Ascending aorta (tissue), 2 donors: Measurements from ENCODE around the gene CLEC3A. TPM values are rescaled to one million over a fixed set of nuclear protein-coding genes. Genes with fewer than 3 reads are reported as not detected.

Experiments used
- DNase-seq, 2 donors: peaks; one replicate each; pipeline ENCODE4 v3.0.0-alpha.2; 2019; ENCODE audit warnings: low spot score in 2 of 2
- H3K27ac ChIP-seq, 2 donors: fragments of 200-600 bp; sonication (generic); one replicate each; pipeline ENCODE4 v1.5.1; 2016 to 2017; ENCODE audit warnings: mild to moderate bottlenecking in 1 of 2
- H3K27me3 ChIP-seq: fragments of 200-600 bp; sonication (generic); one replicate; pipeline ENCODE4 v1.5.1; 2017
- H3K36me3 ChIP-seq, 2 donors: fragments of 200-600 bp; sonication (generic); one replicate each; pipeline ENCODE4 v1.5.1; 2016
- H3K4me1 ChIP-seq, 2 donors: fragments of 200-600 bp; sonication (generic); one replicate each; pipeline ENCODE4 v1.5.1; 2016 to 2017; ENCODE audit warnings: mild to moderate bottlenecking in 1 of 2
- H3K4me3 ChIP-seq, 2 donors: fragments of 200-600 bp; sonication (generic); one replicate each; pipeline ENCODE4 v1.5.1; 2016 to 2017; ENCODE audit warnings: mild to moderate bottlenecking in 1 of 2
- H3K9me3 ChIP-seq, 2 donors: fragments of 200-600 bp; sonication (generic); one replicate each; pipeline ENCODE4 v1.5.1; 2016
- intact Hi-C: fragments of 100-400 bp; cut with DNase I; formaldehyde crosslinking; loops from one replicate; pipeline ENCODE4 v1.15.1; 2023
- total RNA-seq: library from RNA; depleted of rRNA; stranded (reverse); fragments of >200 nt; gene quantifications from one replicate; pipeline ENCODE4 v1.1.0, GENCODE V29; 2016
- TF ChIP-seq, protein P1 (sequence below), 3 experiments: fragments of 200-600 bp in 2 of 3; fragments of 450-650 bp in 1 of 3; sonication (generic) in 2 of 3; IDR thresholded peaks; one replicate each; pipeline ENCODE4 v1.5.1; 2016 to 2019; ENCODE audit warnings: antibody characterized with exemption in 3 of 3, mild to moderate bottlenecking in 1 of 3, moderate library complexity in 1 of 3

The CLEC3A gene
- total RNA-seq, 1 donor from 2014 or later = not detected

DNA sequence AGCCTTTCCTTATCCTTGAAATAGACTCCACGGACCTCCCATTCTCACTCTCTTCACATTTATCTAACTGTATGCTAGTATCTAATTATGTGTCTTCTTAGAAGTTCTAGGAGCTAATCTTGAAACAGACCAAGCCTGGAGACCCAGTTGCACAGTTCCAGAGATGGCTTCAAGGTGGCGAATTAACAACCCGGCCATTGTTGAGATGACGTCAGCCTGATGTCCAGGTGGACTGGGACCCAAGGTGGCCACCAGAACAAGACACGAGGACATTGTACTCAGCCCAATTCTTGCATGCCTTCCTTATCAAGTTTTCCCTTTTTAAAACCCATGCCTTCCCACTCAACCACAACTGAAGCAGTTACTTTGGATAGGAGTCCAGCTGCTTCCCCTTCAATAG, 47.6 kb downstream of the CLEC3A start:
- TF ChIP-seq, protein P1, sequence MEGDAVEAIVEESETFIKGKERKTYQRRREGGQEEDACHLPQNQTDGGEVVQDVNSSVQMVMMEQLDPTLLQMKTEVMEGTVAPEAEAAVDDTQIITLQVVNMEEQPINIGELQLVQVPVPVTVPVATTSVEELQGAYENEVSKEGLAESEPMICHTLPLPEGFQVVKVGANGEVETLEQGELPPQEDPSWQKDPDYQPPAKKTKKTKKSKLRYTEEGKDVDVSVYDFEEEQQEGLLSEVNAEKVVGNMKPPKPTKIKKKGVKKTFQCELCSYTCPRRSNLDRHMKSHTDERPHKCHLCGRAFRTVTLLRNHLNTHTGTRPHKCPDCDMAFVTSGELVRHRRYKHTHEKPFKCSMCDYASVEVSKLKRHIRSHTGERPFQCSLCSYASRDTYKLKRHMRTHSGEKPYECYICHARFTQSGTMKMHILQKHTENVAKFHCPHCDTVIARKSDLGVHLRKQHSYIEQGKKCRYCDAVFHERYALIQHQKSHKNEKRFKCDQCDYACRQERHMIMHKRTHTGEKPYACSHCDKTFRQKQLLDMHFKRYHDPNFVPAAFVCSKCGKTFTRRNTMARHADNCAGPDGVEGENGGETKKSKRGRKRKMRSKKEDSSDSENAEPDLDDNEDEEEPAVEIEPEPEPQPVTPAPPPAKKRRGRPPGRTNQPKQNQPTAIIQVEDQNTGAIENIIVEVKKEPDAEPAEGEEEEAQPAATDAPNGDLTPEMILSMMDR (IDR thresholded peaks at IDR 0.05) = no peak
- no peak overlapping the region for H3K4me3 ChIP-seq
- H3K27ac ChIP-seq = no peak overlapping the region
- H3K4me1 ChIP-seq = peaks cover 0 to 8% of the 10 kb centered on the region in 2 donors
- no peaks in the 10 kb centered on the region for H3K9me3 ChIP-seq
- H3K36me3 ChIP-seq = no peaks in the 10 kb centered on the region
- intact Hi-C loops = no loop called here
- H3K27me3 ChIP-seq = no peaks in the 10 kb centered on the region
- DNase-seq = no peak

DNA sequence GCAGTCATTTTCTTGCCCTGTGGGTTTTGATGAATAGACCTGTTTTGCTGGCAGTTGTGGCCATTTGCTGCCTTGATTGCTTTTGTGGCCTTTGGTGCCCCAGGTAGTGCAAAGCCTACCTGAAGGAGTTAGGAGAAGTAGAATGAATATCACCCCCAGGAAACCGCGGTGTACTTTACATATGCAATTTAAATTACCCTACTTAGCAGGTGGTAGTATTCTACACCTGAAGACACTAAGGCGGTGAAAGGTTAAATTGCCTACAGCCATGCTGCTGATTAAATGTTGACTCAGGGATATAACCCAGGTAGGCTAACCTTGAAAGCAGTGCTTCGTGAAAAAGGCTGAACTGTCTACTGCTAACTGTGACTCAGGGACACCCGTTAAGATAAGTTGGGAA, 49.9 kb downstream of the CLEC3A start:
- intact Hi-C loops = no loop called here
- Histone ChIP-seq H3K27me3 (no peaks in the 10 kb centered on the region), H3K27ac (no peak overlapping the region), H3K4me1 (no peaks in the 10 kb centered on the region), H3K36me3 (no peaks in the 10 kb centered on the region), H3K9me3 (no peaks in the 10 kb centered on the region), H3K4me3 (no peak overlapping the region)
- TF ChIP-seq, protein P1 (IDR thresholded peaks at IDR 0.05) = no peak
- DNase-seq = no peak

DNA sequence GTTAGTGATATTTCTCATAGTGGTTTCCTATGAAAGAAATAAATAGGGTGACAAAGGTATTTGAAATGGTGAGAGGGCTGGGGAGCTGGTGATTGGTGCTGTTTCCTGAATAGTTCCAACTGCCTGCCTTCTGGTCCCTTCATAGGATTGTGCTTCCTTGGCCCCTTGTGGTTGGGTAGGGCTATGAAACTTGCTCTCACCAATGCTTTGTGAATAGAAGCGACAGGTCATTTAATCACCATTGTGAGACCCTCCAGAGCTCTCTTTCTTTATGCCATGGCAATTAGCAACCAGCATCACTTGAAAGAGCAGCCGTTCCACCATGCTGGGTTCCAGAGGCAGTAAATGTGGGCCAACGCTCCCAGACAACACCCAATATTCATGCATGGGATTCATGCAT, 53.5 kb downstream of the CLEC3A start:
- Histone ChIP-seq H3K4me1 (no peaks in the 10 kb centered on the region), H3K27ac (no peak overlapping the region), H3K9me3 (no peaks in the 10 kb centered on the region), H3K27me3 (no peaks in the 10 kb centered on the region), H3K4me3 (no peak overlapping the region), H3K36me3 (no peaks in the 10 kb centered on the region)
- no peak for DNase-seq
- intact Hi-C loops = no loop called here
- TF ChIP-seq, protein P1 (IDR thresholded peaks at IDR 0.05) = no peak

- intact Hi-C loops = no loop called here
Measured at GRCh38 chr16:78081341-78081740, 59.0 kb downstream of the CLEC3A start.

More at GRCh38 chr16:78081341-78081740, 59.0 kb downstream of the CLEC3A start:
- Histone ChIP-seq H3K4me3 (no peak overlapping the region), H3K9me3 (no peaks in the 10 kb centered on the region), H3K4me1 (no peaks in the 10 kb centered on the region), H3K27me3 (no peaks in the 10 kb centered on the region), H3K27ac (no peak overlapping the region), H3K36me3 (no peaks in the 10 kb centered on the region)
- TF ChIP-seq, protein P1 (IDR thresholded peaks at IDR 0.05) = no peak
- DNase-seq = no peak

Other genes starting within 250 kb of the CLEC3A start
- gene VAT1L, start 234.0 kb upstream of the CLEC3A start, total RNA-seq = 12.6 TPM
- 106 TPM for gene WWOX, start 77.1 kb downstream of the CLEC3A start, total RNA-seq